PC-9 (cell line): ENCODE data around the gene PCDHA10. TPM values are rescaled to one million over a fixed set of nuclear protein-coding genes. Genes with fewer than 3 reads are reported as not detected.
"Not testable (repeated sequence)": the region's sequence is repeated elsewhere in the genome, so short reads cannot be mapped to it uniquely, and the experiment has no call there.

ENCODE experiments used
- BruUV-seq: library from RNA; stranded (reverse); fragments of 400-500 nt; replicated peaks from 2 replicates; lab custom pipeline; 2021; lab: Mats Ljungman, UMichigan
- CTCF ChIA-PET: fragments of 300-600 bp; sonication (Branson Sonifier 250); formaldehyde crosslinking; loops from one replicate; lab custom pipeline; 2022; ENCODE audit warnings: antibody characterized with exemption; lab: Charles Lee
- POLR2A ChIA-PET: fragments of 300-600 bp; sonication (Branson Sonifier 250); formaldehyde crosslinking; loops from one replicate; lab custom pipeline; 2022; ENCODE audit warnings: antibody characterized with exemption; ENCODE audit not compliant: unreplicated experiment; lab: Charles Lee
- DNase-seq, 2 experiments: peaks; one replicate each; pipeline versions ENCODE4 v3.0.0 to v3.0.0-alpha.2; 2015 to 2022; ENCODE audit warnings: mixed read lengths in 1 of 2
- H2AFZ ChIP-seq: fragments of 200-600 bp; sonication (generic); 2 replicates; pipeline ENCODE4 v1.8.1; 2017; ENCODE audit warnings: antibody characterized with exemption
- H3F3A ChIP-seq: fragments of 200-600 bp; sonication (generic); 2 replicates; pipeline ENCODE4 v1.8.1; 2017; ENCODE audit warnings: antibody characterized with exemption, mild to moderate bottlenecking, low read depth; ENCODE audit not compliant: insufficient read depth
- H3K27ac ChIP-seq: fragments of 200-600 bp; sonication (generic); 2 replicates; pipeline ENCODE4 v1.6.1; 2016; ENCODE audit warnings: mixed run types
- H3K27me3 ChIP-seq: fragments of 200-600 bp; sonication (generic); 2 replicates; pipeline ENCODE4 v1.6.1; 2016; ENCODE audit warnings: low read depth, mixed run types; ENCODE audit not compliant: insufficient read depth
- H3K36me3 ChIP-seq: fragments of 200-600 bp; sonication (generic); 2 replicates; pipeline ENCODE4 v1.6.1; 2016; ENCODE audit warnings: low read depth, mixed run types
- H3K4me1 ChIP-seq: fragments of 200-600 bp; sonication (generic); replicated peaks from 2 replicates; pipeline ENCODE4 v1.6.1; 2016; ENCODE audit warnings: mixed run types; ENCODE audit not compliant: insufficient read depth
- H3K4me2 ChIP-seq: fragments of 200-600 bp; sonication (generic); 2 replicates; pipeline ENCODE4 v1.6.1; 2017; ENCODE audit warnings: mixed run types
- H3K4me3 ChIP-seq: fragments of 200-600 bp; sonication (generic); 2 replicates; pipeline ENCODE4 v1.6.1; 2016; ENCODE audit warnings: mixed run types
- H3K79me2 ChIP-seq: fragments of 200-600 bp; sonication (generic); 2 replicates; pipeline ENCODE4 v1.6.1; 2017; ENCODE audit warnings: low read depth, mixed run types
- H3K9me2 ChIP-seq: fragments of 200-600 bp; sonication (generic); 2 replicates; pipeline ENCODE4 v1.8.1; 2017; ENCODE audit warnings: mild to moderate bottlenecking; ENCODE audit not compliant: insufficient read depth
- H3K9me3 ChIP-seq: fragments of 200-600 bp; sonication (generic); 2 replicates; pipeline ENCODE4 v1.8.1; 2016; ENCODE audit warnings: low read depth; ENCODE audit not compliant: insufficient read depth
- H4K20me1 ChIP-seq: fragments of 200-600 bp; sonication (generic); 2 replicates; pipeline ENCODE4 v1.8.1; 2017; ENCODE audit not compliant: insufficient read depth
- EZH2 ChIP-seq: fragments of 200-600 bp; sonication (generic); IDR thresholded peaks from 2 replicates; pipeline ENCODE4 v1.8.0; 2017; ENCODE audit warnings: antibody characterized with exemption, low read depth
- intact Hi-C: fragments of 100-400 bp; cut with micrococcal nuclease; formaldehyde crosslinking; loops from one replicate; pipeline ENCODE4 v1.10.0; 2022; ENCODE audit not compliant: unreplicated experiment
- total RNA-seq: library from RNA; stranded (reverse); gene quantifications from 2 replicates; pipeline ENCODE4 v1.2.3, GENCODE V29; 2021
- TF ChIP-seq, protein P1 (sequence below): fragments of 200-600 bp; sonication (generic); conservative IDR thresholded peaks from 2 replicates; pipeline ENCODE4 v1.6.1; 2017; ENCODE audit warnings: mixed run types, antibody characterized with exemption, mild to moderate bottlenecking, moderate library complexity

The PCDHA10 gene
- total RNA-seq, 1 experiment from 2014 or later, result not detected

DNA sequence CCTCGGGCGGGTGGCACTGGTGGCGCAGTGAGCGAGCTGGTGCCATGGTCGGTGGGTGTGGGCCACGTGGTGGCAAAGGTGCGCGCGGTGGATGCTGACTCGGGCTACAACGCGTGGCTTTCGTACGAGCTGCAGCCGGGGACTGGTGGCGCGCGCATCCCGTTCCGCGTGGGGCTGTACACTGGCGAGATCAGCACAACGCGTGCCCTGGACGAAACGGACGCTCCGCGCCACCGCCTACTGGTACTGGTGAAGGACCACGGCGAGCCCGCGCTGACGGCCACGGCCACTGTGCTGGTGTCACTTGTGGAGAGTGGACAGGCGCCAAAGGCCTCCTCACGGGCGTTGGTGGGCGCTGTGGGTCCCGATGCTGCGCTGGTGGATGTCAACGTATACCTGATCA is 46.8 kb upstream of the PCDHA10 start:
- DNase-seq, result no peak
- intact Hi-C loops, result no loop called here
- H3K9me2 ChIP-seq, result no peaks in the 10 kb centered on the region
- no peak overlapping the region for H3K4me2 ChIP-seq
- no peaks in the 10 kb centered on the region for H3K36me3 ChIP-seq
- H3K27me3 ChIP-seq, result no peaks in the 10 kb centered on the region
- H2AFZ ChIP-seq, result no peak overlapping the region
- no peak overlapping the region for H3K4me3 ChIP-seq
- H4K20me1 ChIP-seq, result no peaks in the 10 kb centered on the region
- no peaks in the 10 kb centered on the region for H3F3A ChIP-seq
- no peak for TF ChIP-seq EZH2
- TF ChIP-seq, protein P1, sequence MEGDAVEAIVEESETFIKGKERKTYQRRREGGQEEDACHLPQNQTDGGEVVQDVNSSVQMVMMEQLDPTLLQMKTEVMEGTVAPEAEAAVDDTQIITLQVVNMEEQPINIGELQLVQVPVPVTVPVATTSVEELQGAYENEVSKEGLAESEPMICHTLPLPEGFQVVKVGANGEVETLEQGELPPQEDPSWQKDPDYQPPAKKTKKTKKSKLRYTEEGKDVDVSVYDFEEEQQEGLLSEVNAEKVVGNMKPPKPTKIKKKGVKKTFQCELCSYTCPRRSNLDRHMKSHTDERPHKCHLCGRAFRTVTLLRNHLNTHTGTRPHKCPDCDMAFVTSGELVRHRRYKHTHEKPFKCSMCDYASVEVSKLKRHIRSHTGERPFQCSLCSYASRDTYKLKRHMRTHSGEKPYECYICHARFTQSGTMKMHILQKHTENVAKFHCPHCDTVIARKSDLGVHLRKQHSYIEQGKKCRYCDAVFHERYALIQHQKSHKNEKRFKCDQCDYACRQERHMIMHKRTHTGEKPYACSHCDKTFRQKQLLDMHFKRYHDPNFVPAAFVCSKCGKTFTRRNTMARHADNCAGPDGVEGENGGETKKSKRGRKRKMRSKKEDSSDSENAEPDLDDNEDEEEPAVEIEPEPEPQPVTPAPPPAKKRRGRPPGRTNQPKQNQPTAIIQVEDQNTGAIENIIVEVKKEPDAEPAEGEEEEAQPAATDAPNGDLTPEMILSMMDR, result no peak
- no peaks in the 10 kb centered on the region for H3K4me1 ChIP-seq
- no peaks in the 10 kb centered on the region for H3K79me2 ChIP-seq
- BruUV-seq, result no TSS peak
- ChIA-PET CTCF (no interaction called here), POLR2A (no interaction called here)
- no peak overlapping the region for H3K27ac ChIP-seq
- H3K9me3 ChIP-seq, result no peaks in the 10 kb centered on the region; the same call in 1 of the 2 replicates

DNA sequence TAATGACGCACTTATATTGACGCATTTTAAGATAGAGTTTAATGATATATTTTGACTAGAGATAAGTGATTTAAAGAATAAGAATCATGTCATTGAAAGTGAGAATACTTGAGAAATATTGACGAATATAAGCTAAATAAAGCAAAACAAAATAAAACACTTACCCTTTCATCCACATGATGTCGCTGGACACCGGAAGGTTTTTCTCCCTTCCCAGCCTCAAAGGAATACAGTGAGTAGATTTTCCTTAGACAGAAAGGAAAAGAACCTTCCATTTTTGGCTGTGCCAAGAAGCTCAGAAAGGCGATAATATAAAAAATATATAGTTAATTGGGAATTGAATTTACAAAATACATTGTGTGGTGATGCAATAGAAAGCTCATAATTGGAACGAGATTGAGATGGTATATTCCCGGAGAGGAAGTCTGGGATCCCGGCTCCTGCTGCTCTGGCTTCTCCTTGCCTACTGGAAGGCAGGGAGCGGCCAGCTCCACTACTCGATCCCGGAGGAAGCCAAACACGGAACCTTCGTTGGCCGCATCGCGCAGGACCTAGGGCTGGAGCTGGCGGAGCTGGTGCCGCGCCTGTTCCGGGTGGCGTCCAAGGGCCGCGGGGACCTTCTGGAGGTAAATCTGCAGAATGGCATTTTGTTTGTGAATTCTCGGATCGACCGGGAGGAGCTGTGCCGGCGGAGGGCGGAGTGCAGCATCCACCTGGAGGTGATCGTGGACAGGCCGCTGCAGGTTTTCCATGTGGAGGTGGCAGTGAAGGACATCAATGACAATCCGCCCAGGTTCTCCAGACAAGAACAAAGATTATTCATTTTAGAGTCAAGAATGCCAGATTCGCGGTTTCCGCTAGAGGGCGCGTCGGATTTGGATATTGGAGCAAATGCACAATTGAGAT is 34.1 kb upstream of the PCDHA10 start, which contains the start of gene PCDHA5:
TSS of gene PCDHA5 (plus strand) at position 239 of the 906 bp plus-strand sequence.
- POLR2A ChIA-PET, result no interaction called here
- CTCF ChIA-PET, result no interaction called here
- intact Hi-C loops, result no loop called here
- Histone ChIP-seq H3K27me3 (no peaks in the 10 kb centered on the region), H3K4me3 (no peak within 1 kb of the TSS), H3K9me2 (no peaks in the 10 kb centered on the region), H4K20me1 (no peaks in the 10 kb centered on the region), H3K4me2 (no peak within 1 kb of the TSS), H3K36me3 (no peaks in the 10 kb centered on the region), H3K79me2 (no peaks in the 10 kb centered on the region), H3F3A (no peaks in the 10 kb centered on the region), H3K9me3 (no peaks in the 10 kb centered on the region), H2AFZ (no peak within 1 kb of the TSS), H3K27ac (no peak within 1 kb of the TSS), H3K4me1 (no peaks in the 10 kb centered on the region)
- DNase-seq, result no peak
- no TSS peak for BruUV-seq
- TF ChIP-seq, protein P1, result no peak
- no peak for TF ChIP-seq EZH2

- no peaks in the 10 kb centered on the region for H3K9me3 ChIP-seq
- no peak overlapping the region for H3K27ac ChIP-seq
- ChIA-PET CTCF (no interaction called here), POLR2A (no interaction called here)
- intact Hi-C loops, result no loop called here
- no peaks in the 10 kb centered on the region for H3K79me2 ChIP-seq
- no TSS peak for BruUV-seq
- no peak overlapping the region for H3K4me3 ChIP-seq
- H3K4me1 ChIP-seq, result no peaks in the 10 kb centered on the region
- no peaks in the 10 kb centered on the region for H3K36me3 ChIP-seq
- no peak for DNase-seq
- no peaks in the 10 kb centered on the region for H3K27me3 ChIP-seq
- H4K20me1 ChIP-seq, result no peaks in the 10 kb centered on the region
- no peak overlapping the region for H2AFZ ChIP-seq
- H3K9me2 ChIP-seq, result no peaks in the 10 kb centered on the region
- no peak overlapping the region for H3K4me2 ChIP-seq
- no peaks in the 10 kb centered on the region for H3F3A ChIP-seq
- TF ChIP-seq, protein P1, result no peak; the same call in 1 of the 2 replicates
- no peak for TF ChIP-seq EZH2
Measured at GRCh38 chr5:140822281-140822629, 33.4 kb upstream of the PCDHA10 start.

GRCh38 chr5:140822969-140823368 is 32.7 kb upstream of the PCDHA10 start:
- H3K9me2 ChIP-seq, H3K4me2 ChIP-seq, H4K20me1 ChIP-seq, H2AFZ ChIP-seq, H3K4me3 ChIP-seq, H3F3A ChIP-seq, H3K36me3 ChIP-seq, H3K4me1 ChIP-seq, POLR2A ChIA-PET, CTCF ChIA-PET, H3K27ac ChIP-seq, H3K79me2 ChIP-seq, DNase-seq, H3K9me3 ChIP-seq, H3K27me3 ChIP-seq, BruUV-seq, intact Hi-C loops: not testable (repeated sequence)
